Panc1 (cell line): ENCODE results near the gene PHC1. TPM values are rescaled to one million over a fixed set of nuclear protein-coding genes. Genes with fewer than 3 reads are reported as not detected.

ENCODE experiments used
- ATAC-seq: fragments of 200-7000 bp; cut with Tn5 transposase; 2 replicates; pipeline ENCODE4 v1.9.1; 2020; ENCODE audit warnings: mild to moderate bottlenecking, moderate library complexity
- BruUV-seq: library from RNA; stranded (reverse); fragments of 400-500 nt; replicated peaks from 2 replicates; lab custom pipeline; 2021; lab: Mats Ljungman, UMichigan
- CTCF ChIA-PET: fragments of 300-600 bp; sonication (Branson Sonifier 250); formaldehyde crosslinking; loops from one replicate; lab custom pipeline; 2022; ENCODE audit warnings: antibody characterized with exemption; lab: Charles Lee
- POLR2A ChIA-PET: fragments of 300-600 bp; sonication (Branson Sonifier 250); formaldehyde crosslinking; loops from one replicate; lab custom pipeline; 2022; ENCODE audit warnings: antibody characterized with exemption; lab: Charles Lee
- DNase-seq: peaks from one replicate; pipeline ENCODE4 v3.0.0-alpha.2; 2010; ENCODE audit warnings: low read depth, low spot score
- H3K27ac ChIP-seq: 2 replicates; pipeline ENCODE4 v1.5.1; 2011; ENCODE audit warnings: mild to moderate bottlenecking, low read length, inconsistent platforms
- H3K27me3 ChIP-seq: fragments of 200-500 bp; sonication (Bioruptor generic); 2 replicates; pipeline ENCODE4 v1.6.0; 2014; ENCODE audit warnings: low read length, inconsistent platforms; ENCODE audit not compliant: control insufficient read depth, insufficient read depth
- H3K36me3 ChIP-seq: fragments of 200-500 bp; sonication (Bioruptor generic); 2 replicates; pipeline ENCODE4 v1.5.1; 2014; ENCODE audit warnings: inconsistent platforms, mild to moderate bottlenecking, low read length, moderate library complexity; ENCODE audit not compliant: control insufficient read depth, insufficient read depth
- H3K4me1 ChIP-seq: 2 replicates; pipeline ENCODE4 v1.5.1; 2011; ENCODE audit warnings: inconsistent platforms, mild to moderate bottlenecking, low read length, moderate library complexity; ENCODE audit not compliant: control insufficient read depth, insufficient read depth
- H3K4me3 ChIP-seq, 2 experiments: 2 replicates each; pipeline ENCODE4 v1.5.1; 2011 to 2012; ENCODE audit warnings: low read depth in 2 of 2, low read length in 2 of 2, mild to moderate bottlenecking in 2 of 2, inconsistent platforms in 1 of 2, moderate library complexity in 1 of 2
- H3K9me3 ChIP-seq: fragments of 200-500 bp; sonication (Bioruptor generic); 2 replicates; pipeline ENCODE4 v1.5.1; 2014; ENCODE audit warnings: low read depth, mild to moderate bottlenecking, inconsistent platforms, low read length, moderate library complexity; ENCODE audit not compliant: control insufficient read depth, insufficient read depth
- POLR2AphosphoS5 ChIP-seq: IDR thresholded peaks from 2 replicates; pipeline ENCODE4 v1.6.1; 2012; ENCODE audit warnings: mild to moderate bottlenecking, low read depth, low read length, moderate library complexity
- SIN3A ChIP-seq: IDR thresholded peaks from 2 replicates; pipeline ENCODE4 v1.6.1; 2012; ENCODE audit warnings: low read depth, mild to moderate bottlenecking, low read length, moderate library complexity, borderline replicate concordance; ENCODE audit not compliant: insufficient read depth
- TCF7L2 ChIP-seq: IDR thresholded peaks from 2 replicates; pipeline ENCODE4 v1.6.1; 2011; ENCODE audit warnings: mild to moderate bottlenecking, low read depth, low read length, inconsistent platforms
- in situ Hi-C: cut with HindIII; loops from 2 replicates; pipeline ENCODE4 v1.10.0; 2016; ENCODE audit warnings: low sequenced_read_pairs, low pct_unique_long_range_greater_than_20kb
- intact Hi-C: fragments of 100-400 bp; cut with micrococcal nuclease; formaldehyde crosslinking; loops from one replicate; pipeline ENCODE4 v1.10.0; 2022; ENCODE audit not compliant: unreplicated experiment
- total RNA-seq: library from RNA; stranded (reverse); gene quantifications from one replicate; pipeline ENCODE4 v1.2.1, GENCODE V29; 2021; ENCODE audit not compliant: unreplicated experiment
- TF ChIP-seq, protein P1 (sequence below): fragments of 450-650 bp; IDR thresholded peaks from 2 replicates; pipeline ENCODE4 v1.5.1; 2017; ENCODE audit warnings: mild to moderate bottlenecking
- TF ChIP-seq, protein P2 (sequence below), 2 experiments: IDR thresholded peaks; 2 replicates each; pipeline ENCODE4 v1.6.1; 2011 to 2012; ENCODE audit warnings: low read depth in 2 of 2, control low read depth in 1 of 2, low read length in 1 of 2, mild to moderate bottlenecking in 1 of 2, moderate library complexity in 1 of 2; ENCODE audit not compliant: insufficient read depth in 1 of 2

The PHC1 gene
- total RNA-seq, 1 experiment from 2014 or later = 15.6 TPM

DNA sequence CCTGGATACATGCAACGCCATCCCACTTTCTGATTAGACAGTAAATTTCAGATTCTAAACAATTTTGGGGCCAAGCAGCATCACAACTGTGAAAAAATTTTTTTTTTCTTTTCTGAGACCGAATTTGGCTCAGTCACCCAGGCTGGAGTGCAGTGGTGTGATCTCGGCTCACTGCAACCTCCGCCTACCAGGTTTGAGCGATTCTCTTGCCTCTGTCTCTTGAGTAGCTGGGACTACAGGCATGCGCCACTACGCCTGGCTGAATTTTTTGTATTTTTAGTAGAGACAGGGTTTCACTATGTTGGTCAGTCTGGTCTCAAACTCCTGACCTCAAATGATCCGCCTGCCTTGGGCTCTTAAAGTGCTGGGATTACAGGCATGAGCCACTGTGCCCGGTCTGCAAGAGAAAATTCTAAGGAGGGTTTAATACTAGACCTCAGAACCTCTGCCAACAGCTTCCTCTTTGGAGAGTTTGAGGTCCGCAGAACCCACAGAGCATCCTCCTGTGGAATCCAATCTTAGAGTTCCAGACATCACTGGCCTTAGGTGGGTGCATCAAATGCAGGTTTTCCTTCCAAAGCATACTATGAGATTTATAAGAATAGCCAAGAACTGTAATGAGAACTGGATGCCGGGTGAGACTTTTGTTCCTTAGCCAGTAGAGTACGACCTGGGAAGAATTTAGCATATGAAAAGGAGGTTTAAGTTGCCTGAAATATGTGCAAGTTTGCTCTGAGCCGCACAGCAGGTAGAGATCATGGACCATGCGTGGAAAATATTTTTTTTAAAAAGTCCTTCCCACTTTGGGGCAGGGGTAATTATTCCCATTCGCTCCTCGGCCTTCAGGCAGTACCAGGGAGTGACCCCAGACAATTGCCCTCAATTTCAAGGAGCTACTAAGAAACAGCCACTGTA lies 7.8 kb upstream of the PHC1 start:
- TF ChIP-seq, protein P1, sequence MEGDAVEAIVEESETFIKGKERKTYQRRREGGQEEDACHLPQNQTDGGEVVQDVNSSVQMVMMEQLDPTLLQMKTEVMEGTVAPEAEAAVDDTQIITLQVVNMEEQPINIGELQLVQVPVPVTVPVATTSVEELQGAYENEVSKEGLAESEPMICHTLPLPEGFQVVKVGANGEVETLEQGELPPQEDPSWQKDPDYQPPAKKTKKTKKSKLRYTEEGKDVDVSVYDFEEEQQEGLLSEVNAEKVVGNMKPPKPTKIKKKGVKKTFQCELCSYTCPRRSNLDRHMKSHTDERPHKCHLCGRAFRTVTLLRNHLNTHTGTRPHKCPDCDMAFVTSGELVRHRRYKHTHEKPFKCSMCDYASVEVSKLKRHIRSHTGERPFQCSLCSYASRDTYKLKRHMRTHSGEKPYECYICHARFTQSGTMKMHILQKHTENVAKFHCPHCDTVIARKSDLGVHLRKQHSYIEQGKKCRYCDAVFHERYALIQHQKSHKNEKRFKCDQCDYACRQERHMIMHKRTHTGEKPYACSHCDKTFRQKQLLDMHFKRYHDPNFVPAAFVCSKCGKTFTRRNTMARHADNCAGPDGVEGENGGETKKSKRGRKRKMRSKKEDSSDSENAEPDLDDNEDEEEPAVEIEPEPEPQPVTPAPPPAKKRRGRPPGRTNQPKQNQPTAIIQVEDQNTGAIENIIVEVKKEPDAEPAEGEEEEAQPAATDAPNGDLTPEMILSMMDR = no peak
- no peak for TF ChIP-seq TCF7L2
- no peak for TF ChIP-seq SIN3A
- TF ChIP-seq, protein P2, sequence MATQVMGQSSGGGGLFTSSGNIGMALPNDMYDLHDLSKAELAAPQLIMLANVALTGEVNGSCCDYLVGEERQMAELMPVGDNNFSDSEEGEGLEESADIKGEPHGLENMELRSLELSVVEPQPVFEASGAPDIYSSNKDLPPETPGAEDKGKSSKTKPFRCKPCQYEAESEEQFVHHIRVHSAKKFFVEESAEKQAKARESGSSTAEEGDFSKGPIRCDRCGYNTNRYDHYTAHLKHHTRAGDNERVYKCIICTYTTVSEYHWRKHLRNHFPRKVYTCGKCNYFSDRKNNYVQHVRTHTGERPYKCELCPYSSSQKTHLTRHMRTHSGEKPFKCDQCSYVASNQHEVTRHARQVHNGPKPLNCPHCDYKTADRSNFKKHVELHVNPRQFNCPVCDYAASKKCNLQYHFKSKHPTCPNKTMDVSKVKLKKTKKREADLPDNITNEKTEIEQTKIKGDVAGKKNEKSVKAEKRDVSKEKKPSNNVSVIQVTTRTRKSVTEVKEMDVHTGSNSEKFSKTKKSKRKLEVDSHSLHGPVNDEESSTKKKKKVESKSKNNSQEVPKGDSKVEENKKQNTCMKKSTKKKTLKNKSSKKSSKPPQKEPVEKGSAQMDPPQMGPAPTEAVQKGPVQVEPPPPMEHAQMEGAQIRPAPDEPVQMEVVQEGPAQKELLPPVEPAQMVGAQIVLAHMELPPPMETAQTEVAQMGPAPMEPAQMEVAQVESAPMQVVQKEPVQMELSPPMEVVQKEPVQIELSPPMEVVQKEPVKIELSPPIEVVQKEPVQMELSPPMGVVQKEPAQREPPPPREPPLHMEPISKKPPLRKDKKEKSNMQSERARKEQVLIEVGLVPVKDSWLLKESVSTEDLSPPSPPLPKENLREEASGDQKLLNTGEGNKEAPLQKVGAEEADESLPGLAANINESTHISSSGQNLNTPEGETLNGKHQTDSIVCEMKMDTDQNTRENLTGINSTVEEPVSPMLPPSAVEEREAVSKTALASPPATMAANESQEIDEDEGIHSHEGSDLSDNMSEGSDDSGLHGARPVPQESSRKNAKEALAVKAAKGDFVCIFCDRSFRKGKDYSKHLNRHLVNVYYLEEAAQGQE (IDR thresholded peaks at IDR 0.05; ENCODE audit: insufficient read depth in 1 of 2, low read depth in 2 of 2, low read length in 1 of 2) = no peak
- TF ChIP-seq POLR2AphosphoS5 = no peak
- H3K9me3 ChIP-seq = no peaks in the 10 kb centered on the region
- no peak overlapping the region for H3K4me3 ChIP-seq
- intact Hi-C loops (no loop called here), in situ Hi-C loops (no loop called here)
- BruUV-seq = no TSS peak
- no peaks in the 10 kb centered on the region for H3K4me1 ChIP-seq
- no peak overlapping the region for H3K27ac ChIP-seq
- H3K27me3 ChIP-seq = no peaks in the 10 kb centered on the region
- H3K36me3 ChIP-seq = no peaks in the 10 kb centered on the region
- ChIA-PET POLR2A (no interaction called here), CTCF (no interaction called here)
- no peak for DNase-seq
- ATAC-seq = no peak

- BruUV-seq = no TSS peak
- ATAC-seq (no peak), DNase-seq (no peak)
- intact Hi-C loops (no loop called here), in situ Hi-C loops (no loop called here)
- POLR2A ChIA-PET = no interaction called here
- Histone ChIP-seq H3K4me1 (no peaks in the 10 kb centered on the region), H3K36me3 (no peaks in the 10 kb centered on the region), H3K27ac (no peak overlapping the region), H3K4me3 (no peak overlapping the region), H3K27me3 (no peaks in the 10 kb centered on the region), H3K9me3 (no peaks in the 10 kb centered on the region)
- TF ChIP-seq POLR2AphosphoS5 (no peak), SIN3A (no peak), TCF7L2 (no peak)
- TF ChIP-seq, protein P2 (IDR thresholded peaks at IDR 0.05; ENCODE audit: insufficient read depth in 1 of 2, low read depth in 2 of 2, low read length in 1 of 2) = no peak
- TF ChIP-seq, protein P1 = no peak
- CTCF ChIA-PET = no interaction called here
These were observed 6.8 kb upstream of the PHC1 start for GRCh38 chr12:8907513-8907912.
